Tibial nerve (tissue), 3 donors: ENCODE measurements around the gene EXPH5.

Experiments
- CTCF ChIP-seq, 5 experiments: fragments of 200-600 bp in 3 of 5; fragments of 450-650 bp in 2 of 5; sonication (generic) in 3 of 5; IDR thresholded peaks; one replicate each; pipeline ENCODE4 v1.5.1; 2016 to 2019; ENCODE audit warnings: antibody characterized with exemption in 5 of 5, mild to moderate bottlenecking in 3 of 5, moderate library complexity in 2 of 5
- POLR2A ChIP-seq, 2 donors: fragments of 450-650 bp; IDR thresholded peaks; one replicate each; pipeline ENCODE4 v1.6.1; 2017; ENCODE audit warnings: antibody characterized with exemption in 2 of 2, mild to moderate bottlenecking in 2 of 2, moderate library complexity in 2 of 2

GRCh38 chr11:108543316-108543964, 50.1 kb downstream of the EXPH5 start:
- TF ChIP-seq CTCF (IDR thresholded peaks at IDR 0.05) (no peak), POLR2A (IDR thresholded peaks at IDR 0.05) (no peak)
